ENCODE measurements around the gene ZMIZ1. TPM values are rescaled to one million over a fixed set of nuclear protein-coding genes. Genes with fewer than 3 reads are reported as not detected.

The ZMIZ1 gene
- total and polyA plus RNA-seq, 4 donors, result 18.3 to 80.2 (median 42.6) TPM

DNA sequence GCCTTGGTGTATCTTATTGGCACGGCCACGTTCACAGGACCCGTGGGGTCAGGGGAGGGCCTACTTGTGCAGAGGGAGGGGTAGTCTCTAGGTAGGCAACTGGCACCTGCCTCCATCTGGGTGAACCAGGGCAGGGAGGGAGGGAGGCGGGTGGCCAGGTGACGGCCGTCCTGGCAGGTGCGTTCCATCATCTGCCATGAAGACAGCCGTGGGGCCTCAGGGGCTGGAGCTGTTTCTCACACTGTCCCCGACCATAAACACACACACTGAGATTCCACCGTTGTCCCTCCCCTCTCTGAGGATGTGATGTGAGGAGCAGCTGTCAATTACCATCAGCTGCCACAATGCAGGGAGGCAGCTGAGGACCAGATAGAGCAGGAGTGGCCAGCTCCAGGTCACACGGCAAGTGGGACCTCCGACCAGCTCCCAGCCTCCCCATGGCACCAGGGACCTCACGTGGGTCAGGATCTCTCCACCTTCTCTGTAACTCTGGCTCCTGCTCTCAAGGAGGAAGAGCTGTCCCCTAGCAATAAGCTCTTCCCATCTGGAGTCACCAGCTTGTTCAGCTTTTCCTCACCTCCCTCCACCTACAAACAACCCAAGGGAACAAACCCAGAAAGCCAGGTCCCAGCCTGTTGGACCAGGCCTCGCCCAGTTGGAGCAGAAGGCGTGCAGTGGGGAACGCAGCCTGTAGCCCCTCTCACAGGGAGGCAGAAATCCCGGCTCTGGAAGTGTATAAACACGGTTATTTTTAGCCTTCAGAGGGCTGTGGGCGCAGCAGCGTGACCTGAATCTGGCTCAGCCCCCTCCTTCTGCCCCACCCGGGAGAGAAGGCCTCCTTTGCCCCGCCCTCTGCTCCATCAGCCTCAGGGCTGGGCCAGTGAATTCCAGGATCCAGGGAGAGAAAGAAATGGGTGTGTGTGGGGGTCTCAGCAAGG lies 33.1 kb downstream of the ZMIZ1 start:
- H3K9ac ChIP-seq (ENCODE audit: insufficient read depth in 1 of 2, low read length in 2 of 2), result peak overlapping the region; percentile 16 to 75
- ATAC-seq (ENCODE audit: insufficient read depth, low FRiP score), result no peak
- H3K9me3 ChIP-seq (ENCODE audit: control insufficient read depth in 4 of 4, insufficient read depth in 3 of 4, low read length in 3 of 4), result no peaks in the 10 kb centered on the region
- DNase-seq, result peak; percentile 78 to 91 (median 82)
- H3K4me1 ChIP-seq (ENCODE audit: control insufficient read depth in 5 of 5, insufficient read depth in 5 of 5, low read length in 5 of 5), result peaks cover 20 to 74% (median 46%) of the 10 kb centered on the region in 5 donors
- peaks cover 0 to 5% (median 1%) of the 10 kb centered on the region in 4 donors for H3K36me3 ChIP-seq (ENCODE audit: control insufficient read depth in 4 of 4, insufficient read depth in 4 of 4, low read length in 4 of 4)
- no peaks in the 10 kb centered on the region for H3K27me3 ChIP-seq (ENCODE audit: control insufficient read depth in 3 of 3, insufficient read depth in 3 of 3, low read length in 2 of 3)
- WGBS, 2 donors, result 39 to 44% methylated on average over 22 of the region's 22 CpGs
- peak overlapping the region; percentile 43 to 63 for H3K27ac ChIP-seq (ENCODE audit: low read depth in 1 of 2, low read length in 1 of 2)
- TF ChIP-seq, protein P1, sequence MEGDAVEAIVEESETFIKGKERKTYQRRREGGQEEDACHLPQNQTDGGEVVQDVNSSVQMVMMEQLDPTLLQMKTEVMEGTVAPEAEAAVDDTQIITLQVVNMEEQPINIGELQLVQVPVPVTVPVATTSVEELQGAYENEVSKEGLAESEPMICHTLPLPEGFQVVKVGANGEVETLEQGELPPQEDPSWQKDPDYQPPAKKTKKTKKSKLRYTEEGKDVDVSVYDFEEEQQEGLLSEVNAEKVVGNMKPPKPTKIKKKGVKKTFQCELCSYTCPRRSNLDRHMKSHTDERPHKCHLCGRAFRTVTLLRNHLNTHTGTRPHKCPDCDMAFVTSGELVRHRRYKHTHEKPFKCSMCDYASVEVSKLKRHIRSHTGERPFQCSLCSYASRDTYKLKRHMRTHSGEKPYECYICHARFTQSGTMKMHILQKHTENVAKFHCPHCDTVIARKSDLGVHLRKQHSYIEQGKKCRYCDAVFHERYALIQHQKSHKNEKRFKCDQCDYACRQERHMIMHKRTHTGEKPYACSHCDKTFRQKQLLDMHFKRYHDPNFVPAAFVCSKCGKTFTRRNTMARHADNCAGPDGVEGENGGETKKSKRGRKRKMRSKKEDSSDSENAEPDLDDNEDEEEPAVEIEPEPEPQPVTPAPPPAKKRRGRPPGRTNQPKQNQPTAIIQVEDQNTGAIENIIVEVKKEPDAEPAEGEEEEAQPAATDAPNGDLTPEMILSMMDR (IDR thresholded peaks at IDR 0.05; ENCODE audit: control extremely low read depth, extremely low read depth), result no peak
- H3K4me3 ChIP-seq, result no peak overlapping the region

DNA sequence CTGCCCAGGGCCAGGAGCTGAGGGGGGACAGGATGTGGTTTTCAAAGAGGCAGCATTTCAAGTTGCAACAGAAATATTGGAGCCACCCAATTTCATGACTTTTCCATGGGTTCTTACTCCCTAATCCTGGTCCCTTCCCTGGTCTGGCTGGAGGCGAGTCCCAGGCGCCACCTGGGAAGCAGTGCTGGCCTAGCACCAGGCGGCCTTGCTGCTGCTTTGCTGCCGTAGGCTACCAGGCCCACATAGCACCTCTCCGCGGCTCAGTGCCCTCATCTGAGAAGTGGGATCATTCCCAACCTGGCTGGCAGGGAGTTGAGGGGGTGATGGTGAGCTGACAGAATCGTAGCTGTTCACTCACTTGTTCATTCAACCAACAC lies 33.7 kb downstream of the ZMIZ1 start:
- no peak overlapping the region for H3K9ac ChIP-seq (ENCODE audit: insufficient read depth in 1 of 2, low read length in 2 of 2)
- WGBS, 2 donors, result 58 to 65% methylated on average over 7 of the region's 7 CpGs
- peaks cover 0 to 9% (median 3%) of the 10 kb centered on the region in 4 donors for H3K36me3 ChIP-seq (ENCODE audit: control insufficient read depth in 4 of 4, insufficient read depth in 4 of 4, low read length in 4 of 4)
- ATAC-seq (ENCODE audit: insufficient read depth, low FRiP score) (no peak), DNase-seq (no peak)
- H3K9me3 ChIP-seq (ENCODE audit: control insufficient read depth in 4 of 4, insufficient read depth in 3 of 4, low read length in 3 of 4), result no peaks in the 10 kb centered on the region
- H3K27ac ChIP-seq (ENCODE audit: low read depth in 1 of 2, low read length in 1 of 2), result peak overlapping the region; percentile 43 to 63
- no peak overlapping the region for H3K4me3 ChIP-seq
- H3K4me1 ChIP-seq (ENCODE audit: control insufficient read depth in 5 of 5, insufficient read depth in 5 of 5, low read length in 5 of 5), result peaks cover 20 to 71% (median 43%) of the 10 kb centered on the region in 5 donors
- TF ChIP-seq, protein P1 (IDR thresholded peaks at IDR 0.05; ENCODE audit: control extremely low read depth, extremely low read depth), result no peak
- H3K27me3 ChIP-seq (ENCODE audit: control insufficient read depth in 3 of 3, insufficient read depth in 3 of 3, low read length in 2 of 3), result no peaks in the 10 kb centered on the region

DNA sequence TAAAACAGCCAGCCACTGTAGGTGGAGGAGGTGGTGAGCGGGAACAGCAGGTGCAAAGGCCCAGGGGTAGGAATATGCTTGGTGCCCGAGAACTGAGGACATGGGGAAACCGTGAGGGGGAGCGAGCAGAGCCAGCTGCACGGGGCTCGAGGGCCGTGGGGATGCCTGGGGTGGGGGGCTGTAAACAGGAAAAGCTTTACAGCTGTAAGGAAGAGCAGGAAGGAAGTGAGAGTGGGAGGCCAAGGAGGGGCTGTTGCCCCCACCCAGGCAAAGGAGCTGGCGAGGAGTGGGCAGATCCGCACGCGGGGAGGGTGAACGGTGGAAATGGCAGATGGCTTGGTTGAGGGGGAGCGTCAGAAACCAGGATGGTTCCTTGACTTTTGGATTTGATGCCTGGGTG lies 34.4 kb downstream of the ZMIZ1 start:
- peaks cover 20 to 70% (median 38%) of the 10 kb centered on the region in 5 donors for H3K4me1 ChIP-seq (ENCODE audit: control insufficient read depth in 5 of 5, insufficient read depth in 5 of 5, low read length in 5 of 5)
- no peak for ATAC-seq (ENCODE audit: insufficient read depth, low FRiP score)
- no peaks in the 10 kb centered on the region for H3K9me3 ChIP-seq (ENCODE audit: control insufficient read depth in 4 of 4, insufficient read depth in 3 of 4, low read length in 3 of 4)
- DNase-seq, result no peak
- peaks cover 0 to 9% (median 3%) of the 10 kb centered on the region in 4 donors for H3K36me3 ChIP-seq (ENCODE audit: control insufficient read depth in 4 of 4, insufficient read depth in 4 of 4, low read length in 4 of 4)
- H3K4me3 ChIP-seq, result no peak overlapping the region
- H3K27ac ChIP-seq (ENCODE audit: low read depth in 1 of 2, low read length in 1 of 2), result peak overlapping the region in 1 of 2 donors; percentile 63
- TF ChIP-seq, protein P1 (IDR thresholded peaks at IDR 0.05; ENCODE audit: control extremely low read depth, extremely low read depth), result no peak
- no peak overlapping the region for H3K9ac ChIP-seq (ENCODE audit: insufficient read depth in 1 of 2, low read length in 2 of 2)
- WGBS, 2 donors, result 25 to 52% methylated on average over 13 of the region's 13 CpGs
- H3K27me3 ChIP-seq (ENCODE audit: control insufficient read depth in 3 of 3, insufficient read depth in 3 of 3, low read length in 2 of 3), result no peaks in the 10 kb centered on the region

All from lung (tissue), 12 donors.